Natural killer cell (primary cell): Measurements from ENCODE around the gene CEP72. TPM values are rescaled to one million over a fixed set of nuclear protein-coding genes. Genes with fewer than 3 reads are reported as not detected.

Experiments
- ATAC-seq, 3 donors: fragments of 150-1000 bp in 2 of 3; fragments of 200-7000 bp in 1 of 3; cut with Tn5 transposase; 1 replicate in 1 of 3; 2 replicates in 2 of 3; pipeline ENCODE4 v1.10.0; 2021; ENCODE audit warnings: mild to moderate bottlenecking in 2 of 3, moderate library complexity in 2 of 3
- DNase-seq, 2 donors: peaks; one replicate each; pipeline versions ENCODE4 v3.0.0 to v3.0.0-alpha.2; 2013 to 2021; ENCODE audit warnings: mixed read lengths in 1 of 2
- H3K27ac ChIP-seq: one replicate; pipeline ENCODE4 v1.5.1; 2013; ENCODE audit warnings: mild to moderate bottlenecking, low read length
- H3K27me3 ChIP-seq: one replicate; pipeline ENCODE4 v1.6.1; 2013; ENCODE audit warnings: low read length; ENCODE audit not compliant: control insufficient read depth, insufficient read depth
- H3K36me3 ChIP-seq: one replicate; pipeline ENCODE4 v1.6.1; 2013; ENCODE audit warnings: low read length; ENCODE audit not compliant: control insufficient read depth, insufficient read depth
- H3K4me1 ChIP-seq: one replicate; pipeline ENCODE4 v1.6.1; 2013; ENCODE audit warnings: low read length; ENCODE audit not compliant: control insufficient read depth, insufficient read depth
- H3K4me3 ChIP-seq: one replicate; pipeline ENCODE4 v1.5.1; 2013; ENCODE audit warnings: low read length
- H3K9me3 ChIP-seq: one replicate; pipeline ENCODE4 v1.6.1; 2013; ENCODE audit warnings: low read length; ENCODE audit not compliant: control insufficient read depth, insufficient read depth
- H3K27ac Mint-ChIP-seq, 2 donors: one replicate each; pipeline ENCODE4 v1.8.0; 2022; ENCODE audit warnings: mild to moderate bottlenecking in 2 of 2, mixed read lengths in 2 of 2, moderate library complexity in 1 of 2
- H3K27me3 Mint-ChIP-seq, 2 donors: one replicate each; pipeline ENCODE4 v1.8.0; 2022; ENCODE audit warnings: low read depth in 2 of 2, mixed read lengths in 2 of 2
- H3K36me3 Mint-ChIP-seq: one replicate; pipeline ENCODE4 v1.8.0; 2022; ENCODE audit warnings: mixed read lengths
- H3K4me1 Mint-ChIP-seq, 2 donors: one replicate each; pipeline ENCODE4 v1.8.0; 2022; ENCODE audit warnings: mixed read lengths in 2 of 2
- H3K4me3 Mint-ChIP-seq: one replicate; pipeline ENCODE4 v1.8.0; 2022; ENCODE audit warnings: mild to moderate bottlenecking, moderate library complexity, mixed read lengths
- H3K9me3 Mint-ChIP-seq, 2 donors: one replicate each; pipeline ENCODE4 v1.8.0; 2022; ENCODE audit warnings: mixed read lengths in 2 of 2
- WGBS: methylation state at CpG from one replicate; pipeline ENCODE4 v1.1.7; 2013; ENCODE audit warnings: missing lambda C conversion rate; ENCODE audit not compliant: insufficient coverage; 5-methylcytosine and 5-hydroxymethylcytosine counted together
- intact Hi-C: fragments of 100-400 bp; cut with micrococcal nuclease; formaldehyde crosslinking; loops from one replicate; pipeline ENCODE4 v1.14.2; 2022
- total RNA-seq, 4 donors: library from RNA; stranded (reverse); fragments of 120-200 nt in 1 of 4; gene quantifications; one replicate each; pipeline versions ENCODE4 v1.2.3 to v1.2.4, GENCODE V29; 2013 to 2022
- TF ChIP-seq, protein P1 (sequence below): fragments of 200-600 bp; IDR thresholded peaks from one replicate; pipeline ENCODE4 v1.8.0; 2022; ENCODE audit warnings: antibody characterized with exemption

CEP72 gene
- total RNA-seq, 3 donors from 2014 or later (not counting 1 experiment from before 2014, with no cell fraction given), result 12.2 to 15.1 (median 12.3) TPM

- Mint-ChIP-seq H3K4me3 (no peak overlapping the region), H3K9me3 (no peaks in the 10 kb centered on the region), H3K27me3 (peaks cover 32 to 36% of the 10 kb centered on the region in 2 donors), H3K4me1 (peaks cover 0 to 5% of the 10 kb centered on the region in 2 donors), H3K36me3 (no peaks in the 10 kb centered on the region), H3K27ac (no peak overlapping the region)
- ATAC-seq, result no peak
- intact Hi-C loops, result no loop called here
- 87% methylated on average over 26 of the region's 26 CpGs for WGBS
- Histone ChIP-seq H3K27me3 (no peaks in the 10 kb centered on the region), H3K36me3 (no peaks in the 10 kb centered on the region), H3K27ac (no peak overlapping the region), H3K4me3 (no peak overlapping the region), H3K4me1 (no peaks in the 10 kb centered on the region), H3K9me3 (no peaks in the 10 kb centered on the region)
- no peak for DNase-seq
- TF ChIP-seq, protein P1, sequence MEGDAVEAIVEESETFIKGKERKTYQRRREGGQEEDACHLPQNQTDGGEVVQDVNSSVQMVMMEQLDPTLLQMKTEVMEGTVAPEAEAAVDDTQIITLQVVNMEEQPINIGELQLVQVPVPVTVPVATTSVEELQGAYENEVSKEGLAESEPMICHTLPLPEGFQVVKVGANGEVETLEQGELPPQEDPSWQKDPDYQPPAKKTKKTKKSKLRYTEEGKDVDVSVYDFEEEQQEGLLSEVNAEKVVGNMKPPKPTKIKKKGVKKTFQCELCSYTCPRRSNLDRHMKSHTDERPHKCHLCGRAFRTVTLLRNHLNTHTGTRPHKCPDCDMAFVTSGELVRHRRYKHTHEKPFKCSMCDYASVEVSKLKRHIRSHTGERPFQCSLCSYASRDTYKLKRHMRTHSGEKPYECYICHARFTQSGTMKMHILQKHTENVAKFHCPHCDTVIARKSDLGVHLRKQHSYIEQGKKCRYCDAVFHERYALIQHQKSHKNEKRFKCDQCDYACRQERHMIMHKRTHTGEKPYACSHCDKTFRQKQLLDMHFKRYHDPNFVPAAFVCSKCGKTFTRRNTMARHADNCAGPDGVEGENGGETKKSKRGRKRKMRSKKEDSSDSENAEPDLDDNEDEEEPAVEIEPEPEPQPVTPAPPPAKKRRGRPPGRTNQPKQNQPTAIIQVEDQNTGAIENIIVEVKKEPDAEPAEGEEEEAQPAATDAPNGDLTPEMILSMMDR, result no peak
These were observed 11.1 kb upstream of the CEP72 start for GRCh38 chr5:600886-601541.

DNA sequence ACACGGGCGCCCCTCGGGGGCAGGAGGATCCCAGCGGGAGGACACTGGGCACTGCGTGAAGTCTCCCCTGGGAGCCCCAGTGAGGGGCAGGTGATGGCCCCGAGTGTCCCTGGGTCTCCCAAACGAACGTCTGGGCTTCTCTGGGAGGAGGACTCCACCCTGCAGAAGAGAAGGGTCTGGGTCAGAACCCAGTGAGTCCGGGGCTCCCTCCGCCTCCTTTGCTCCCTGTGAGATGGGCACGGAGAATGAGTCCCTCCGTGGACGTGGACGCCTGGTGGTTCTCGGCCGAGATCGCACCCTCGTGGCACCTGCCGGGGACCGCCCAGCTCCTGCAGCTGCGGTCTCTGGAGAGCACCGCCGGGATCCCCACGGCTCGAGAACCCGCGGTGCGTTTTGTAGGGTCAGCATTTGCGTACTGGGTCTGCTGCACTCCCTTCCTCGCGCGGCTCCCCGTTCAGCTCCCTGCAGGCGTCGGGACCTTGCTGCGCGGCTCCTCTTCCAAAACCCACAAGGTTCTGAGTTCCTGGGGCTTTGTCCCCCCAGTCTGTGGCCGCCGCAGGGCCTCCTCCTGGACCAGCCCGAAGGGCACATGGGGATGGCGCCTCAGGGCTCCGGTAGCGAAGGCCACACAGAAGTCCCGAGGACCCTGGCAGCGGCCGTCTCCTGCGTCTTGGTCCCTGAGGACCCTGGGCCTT, 10.2 kb upstream of the CEP72 start:
- no peak overlapping the region for H3K27ac ChIP-seq
- ATAC-seq, result no peak
- Mint-ChIP-seq H3K4me3 (no peak overlapping the region), H3K27ac (no peak overlapping the region), H3K4me1 (peaks cover 0 to 5% of the 10 kb centered on the region in 2 donors), H3K27me3 (peaks cover 27 to 29% of the 10 kb centered on the region in 2 donors), H3K9me3 (no peaks in the 10 kb centered on the region), H3K36me3 (no peaks in the 10 kb centered on the region)
- H3K27me3 ChIP-seq, result no peaks in the 10 kb centered on the region
- DNase-seq, result no peak
- no peaks in the 10 kb centered on the region for H3K9me3 ChIP-seq
- TF ChIP-seq, protein P1, result no peak
- H3K4me3 ChIP-seq, result no peak overlapping the region
- H3K36me3 ChIP-seq, result no peaks in the 10 kb centered on the region
- H3K4me1 ChIP-seq, result peaks cover under 1% of the 10 kb centered on the region
- intact Hi-C loops, result no loop called here
- WGBS, result 92% methylated on average over 47 of the region's 47 CpGs

- peaks cover 7% of the 10 kb centered on the region for H3K4me1 ChIP-seq
- Mint-ChIP-seq H3K27me3 (peaks cover 20 to 30% of the 10 kb centered on the region in 2 donors), H3K4me1 (peaks cover 5 to 11% of the 10 kb centered on the region in 2 donors), H3K36me3 (no peaks in the 10 kb centered on the region), H3K4me3 (no peak overlapping the region), H3K9me3 (no peaks in the 10 kb centered on the region), H3K27ac (no peak overlapping the region)
- ATAC-seq (no peak), DNase-seq (no peak)
- no peaks in the 10 kb centered on the region for H3K27me3 ChIP-seq
- TF ChIP-seq, protein P1, result no peak
- no peak overlapping the region for H3K27ac ChIP-seq
- H3K36me3 ChIP-seq, result no peaks in the 10 kb centered on the region
- no peaks in the 10 kb centered on the region for H3K9me3 ChIP-seq
- no peak overlapping the region for H3K4me3 ChIP-seq
- WGBS, result 89% methylated on average over 17 of the region's 17 CpGs
- intact Hi-C loops, result no loop called here
These were observed 9.6 kb upstream of the CEP72 start for GRCh38 chr5:602466-603035.
